DOHH2 (cell line): ENCODE measurements around the gene HSD17B11.

Source experiments
- H3F3A ChIP-seq: fragments of 200-600 bp; sonication (generic), shearing (Covaris generic); 2 replicates; pipeline ENCODE4 v1.6.0; 2016; ENCODE audit warnings: antibody characterized with exemption, mild to moderate bottlenecking; ENCODE audit not compliant: control insufficient read depth, insufficient read depth
- H3K27ac ChIP-seq: fragments of 200-600 bp; sonication (generic); 2 replicates; pipeline ENCODE4 v1.5.1; 2014; ENCODE audit warnings: low read depth, mild to moderate bottlenecking, low read length, moderate library complexity
- H3K27me3 ChIP-seq: fragments of 200-600 bp; sonication (generic); 2 replicates; pipeline ENCODE4 v1.6.1; 2014; ENCODE audit warnings: mild to moderate bottlenecking, low read length, mixed read lengths; ENCODE audit not compliant: control insufficient read depth
- H3K36me3 ChIP-seq: fragments of 200-600 bp; sonication (generic); 2 replicates; pipeline ENCODE4 v1.6.1; 2014; ENCODE audit warnings: mild to moderate bottlenecking, low read length, moderate library complexity, mixed read lengths; ENCODE audit not compliant: control insufficient read depth
- H3K4me1 ChIP-seq: fragments of 200-600 bp; sonication (generic); 2 replicates; pipeline ENCODE4 v1.6.1; 2014; ENCODE audit warnings: mild to moderate bottlenecking, low read length, mixed read lengths; ENCODE audit not compliant: control insufficient read depth
- H3K4me2 ChIP-seq: fragments of 200-600 bp; sonication (generic); 2 replicates; pipeline ENCODE4 v1.6.0; 2014; ENCODE audit warnings: mild to moderate bottlenecking, low read length, moderate library complexity
- H3K4me3 ChIP-seq: fragments of 200-600 bp; sonication (generic); 2 replicates; pipeline ENCODE4 v1.5.1; 2014; ENCODE audit warnings: mild to moderate bottlenecking, low read length, mixed read lengths
- H3K79me2 ChIP-seq: fragments of 200-600 bp; sonication (generic); 2 replicates; pipeline ENCODE4 v1.6.1; 2014; ENCODE audit warnings: mild to moderate bottlenecking, low read length, mixed read lengths; ENCODE audit not compliant: control insufficient read depth
- H3K9me2 ChIP-seq: fragments of 200-600 bp; sonication (generic); replicated peaks from 2 replicates; pipeline ENCODE4 v1.6.1; 2014; ENCODE audit warnings: mild to moderate bottlenecking, low read length, mixed read lengths; ENCODE audit not compliant: control insufficient read depth
- H3K9me3 ChIP-seq: fragments of 200-600 bp; sonication (generic); 2 replicates; pipeline ENCODE4 v1.6.1; 2014; ENCODE audit warnings: antibody characterized with exemption, low read length, mixed read lengths; ENCODE audit not compliant: control insufficient read depth, insufficient read depth
- H4K20me1 ChIP-seq: fragments of 200-600 bp; sonication (generic); 2 replicates; pipeline ENCODE4 v1.6.0; 2014; ENCODE audit warnings: low read depth, mild to moderate bottlenecking, antibody characterized with exemption, low read length, moderate library complexity; ENCODE audit not compliant: control insufficient read depth, insufficient read depth
- CTCF ChIP-seq: fragments of 200-600 bp; sonication (generic); IDR thresholded peaks from one replicate; pipeline ENCODE4 v1.5.1; 2014; ENCODE audit warnings: antibody characterized with exemption, mild to moderate bottlenecking, low read depth, low read length; ENCODE audit not compliant: poor library complexity, severe bottlenecking
- EZH2phosphoT487 ChIP-seq: fragments of 200-600 bp; sonication (generic); IDR thresholded peaks from 2 replicates; pipeline ENCODE4 v1.6.1; 2017; ENCODE audit warnings: borderline replicate concordance, mild to moderate bottlenecking, antibody characterized with exemption, low read length, moderate library complexity, mixed read lengths

Gene HSD17B11

GRCh38 chr4:87313756-87314155, 77.2 kb downstream of the HSD17B11 start:
- H3K4me2 ChIP-seq: no peak overlapping the region
- H4K20me1 ChIP-seq: no peaks in the 10 kb centered on the region
- no peak overlapping the region for H3K27ac ChIP-seq
- H3F3A ChIP-seq: no peaks in the 10 kb centered on the region
- no peaks in the 10 kb centered on the region for H3K9me2 ChIP-seq
- no peaks in the 10 kb centered on the region for H3K27me3 ChIP-seq
- no peaks in the 10 kb centered on the region for H3K4me1 ChIP-seq
- no peaks in the 10 kb centered on the region for H3K79me2 ChIP-seq
- no peaks in the 10 kb centered on the region for H3K36me3 ChIP-seq
- TF ChIP-seq EZH2phosphoT487 (no peak), CTCF (no peak)
- no peaks in the 10 kb centered on the region for H3K9me3 ChIP-seq
- H3K4me3 ChIP-seq: no peak overlapping the region

GRCh38 chr4:87311684-87312083, 79.3 kb downstream of the HSD17B11 start:
- no peaks in the 10 kb centered on the region for H3K79me2 ChIP-seq
- H3K4me3 ChIP-seq: no peak overlapping the region
- no peaks in the 10 kb centered on the region for H3K4me1 ChIP-seq
- no peak overlapping the region for H3K4me2 ChIP-seq
- H3K9me3 ChIP-seq: no peaks in the 10 kb centered on the region
- no peaks in the 10 kb centered on the region for H3K9me2 ChIP-seq
- no peak overlapping the region for H3K27ac ChIP-seq
- H4K20me1 ChIP-seq: no peaks in the 10 kb centered on the region
- H3F3A ChIP-seq: no peaks in the 10 kb centered on the region
- H3K36me3 ChIP-seq: no peaks in the 10 kb centered on the region
- no peaks in the 10 kb centered on the region for H3K27me3 ChIP-seq
- TF ChIP-seq EZH2phosphoT487: no peak
- TF ChIP-seq CTCF: no peak

GRCh38 chr4:87310691-87311335, 80.2 kb downstream of the HSD17B11 start:
- H3K4me2 ChIP-seq: no peak overlapping the region
- no peaks in the 10 kb centered on the region for H3K9me2 ChIP-seq
- H3K27me3 ChIP-seq: no peaks in the 10 kb centered on the region
- H3K4me3 ChIP-seq: no peak overlapping the region
- TF ChIP-seq CTCF: no peak
- TF ChIP-seq EZH2phosphoT487: no peak
- H3K27ac ChIP-seq: no peak overlapping the region
- no peaks in the 10 kb centered on the region for H3K9me3 ChIP-seq
- no peaks in the 10 kb centered on the region for H3K79me2 ChIP-seq
- H3F3A ChIP-seq: no peaks in the 10 kb centered on the region
- H3K36me3 ChIP-seq: no peaks in the 10 kb centered on the region
- no peaks in the 10 kb centered on the region for H3K4me1 ChIP-seq
- H4K20me1 ChIP-seq: no peaks in the 10 kb centered on the region
